Rectal smooth muscle tissue (tissue), 1 donor: ENCODE data around the gene PHACTR3.

Experiments
- H3K27ac ChIP-seq: one replicate; pipeline ENCODE4 v1.7.0; 2013; ENCODE audit warnings: low read depth, low read length, inconsistent platforms
- H3K27me3 ChIP-seq: one replicate; pipeline ENCODE4 v1.7.0; 2013; ENCODE audit warnings: low read length; ENCODE audit not compliant: control insufficient read depth, insufficient read depth
- H3K36me3 ChIP-seq: one replicate; pipeline ENCODE4 v1.7.0; 2013; ENCODE audit warnings: low read length; ENCODE audit not compliant: control insufficient read depth, insufficient read depth
- H3K4me1 ChIP-seq: one replicate; pipeline ENCODE4 v1.7.0; 2013; ENCODE audit warnings: low read length; ENCODE audit not compliant: control insufficient read depth, insufficient read depth
- H3K4me3 ChIP-seq: one replicate; pipeline ENCODE4 v1.7.0; 2013; ENCODE audit warnings: low read length
- H3K9ac ChIP-seq: one replicate; pipeline ENCODE4 v1.7.0; 2013; ENCODE audit warnings: low read length

Gene PHACTR3

GRCh38 chr20:59809630-59810448 is 205.5 kb downstream of the PHACTR3 start:
- H3K4me3 ChIP-seq = no peak overlapping the region
- H3K27me3 ChIP-seq = no peaks in the 10 kb centered on the region
- no peaks in the 10 kb centered on the region for H3K4me1 ChIP-seq
- H3K27ac ChIP-seq = no peak overlapping the region
- no peaks in the 10 kb centered on the region for H3K36me3 ChIP-seq
- H3K9ac ChIP-seq = no peak overlapping the region

- no peak overlapping the region for H3K9ac ChIP-seq
- no peaks in the 10 kb centered on the region for H3K36me3 ChIP-seq
- no peak overlapping the region for H3K4me3 ChIP-seq
- no peak overlapping the region for H3K27ac ChIP-seq
- no peaks in the 10 kb centered on the region for H3K4me1 ChIP-seq
- H3K27me3 ChIP-seq = no peaks in the 10 kb centered on the region
Observed at GRCh38 chr20:59810449-59811187, 206.3 kb downstream of the PHACTR3 start.

DNA sequence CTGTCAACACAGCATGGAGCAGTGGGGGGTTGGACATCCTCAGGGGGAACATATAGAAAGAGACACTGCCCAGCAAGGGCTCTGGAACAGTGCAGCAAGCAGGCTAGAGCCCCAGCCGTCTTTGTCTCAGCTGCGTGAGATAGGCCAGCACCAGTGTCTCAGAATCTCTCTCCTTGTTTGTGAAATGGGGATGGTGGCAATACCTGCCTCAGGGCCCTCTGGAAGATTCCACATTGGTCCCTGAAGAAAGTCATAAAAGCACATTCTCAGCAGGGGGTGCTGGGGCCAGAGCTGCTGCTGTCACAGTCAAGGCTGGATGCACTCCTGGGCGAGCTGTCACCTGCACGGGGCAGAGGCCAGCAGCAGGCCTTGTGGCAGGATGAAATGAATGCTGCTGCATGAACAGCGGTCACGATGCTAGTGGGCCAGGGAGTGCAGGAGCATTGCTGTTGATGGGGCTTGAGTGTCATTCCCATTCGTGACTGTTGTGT is 207.4 kb downstream of the PHACTR3 start:
- no peak overlapping the region for H3K27ac ChIP-seq
- no peak overlapping the region for H3K9ac ChIP-seq
- no peaks in the 10 kb centered on the region for H3K4me1 ChIP-seq
- H3K36me3 ChIP-seq = no peaks in the 10 kb centered on the region
- no peaks in the 10 kb centered on the region for H3K27me3 ChIP-seq
- H3K4me3 ChIP-seq = no peak overlapping the region

GRCh38 chr20:59812286-59813125 is 208.2 kb downstream of the PHACTR3 start:
- no peaks in the 10 kb centered on the region for H3K4me1 ChIP-seq
- no peaks in the 10 kb centered on the region for H3K36me3 ChIP-seq
- H3K4me3 ChIP-seq = no peak overlapping the region
- H3K27ac ChIP-seq = no peak overlapping the region
- H3K27me3 ChIP-seq = no peaks in the 10 kb centered on the region
- H3K9ac ChIP-seq = no peak overlapping the region

DNA sequence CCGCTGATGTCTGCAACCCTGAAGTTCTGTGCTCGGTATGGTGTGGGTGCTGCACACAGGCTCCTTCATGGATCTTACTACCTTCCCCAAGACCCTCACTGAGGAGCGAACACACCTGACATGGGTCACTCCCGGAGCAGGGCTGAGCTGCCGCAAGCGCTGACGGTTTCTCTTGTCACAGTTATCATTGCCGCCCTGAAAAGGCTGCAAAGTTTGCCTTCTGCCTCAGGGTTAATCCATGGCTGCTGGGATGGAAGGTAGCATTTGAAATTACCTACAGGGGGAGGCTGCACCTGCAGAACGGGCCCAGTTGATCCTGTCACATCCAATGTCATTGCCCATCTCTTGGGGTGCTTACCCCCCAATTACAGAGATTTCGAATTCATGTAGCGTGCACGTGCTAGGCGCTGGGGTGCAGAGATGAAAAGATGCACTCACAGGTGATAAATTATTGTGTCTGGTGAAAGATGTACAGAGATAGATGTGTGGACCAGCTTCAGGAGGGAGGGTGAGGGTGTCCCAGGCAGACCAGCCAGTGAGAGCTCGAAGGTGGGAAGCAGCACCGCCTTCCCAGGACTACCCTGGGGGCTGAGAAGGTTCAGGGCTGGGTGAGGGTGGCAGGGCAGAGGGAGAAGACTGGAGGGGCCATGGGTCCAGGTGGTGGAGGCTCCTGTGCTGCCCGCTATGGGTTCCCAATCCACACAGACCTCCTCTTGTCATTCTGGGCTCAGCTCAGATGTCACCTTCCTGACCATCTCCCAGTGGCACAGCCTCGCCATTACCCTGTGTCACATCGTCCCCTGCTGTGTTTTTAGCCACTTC is 209.0 kb downstream of the PHACTR3 start:
- no peaks in the 10 kb centered on the region for H3K36me3 ChIP-seq
- H3K27ac ChIP-seq = no peak overlapping the region
- no peaks in the 10 kb centered on the region for H3K27me3 ChIP-seq
- no peaks in the 10 kb centered on the region for H3K4me1 ChIP-seq
- H3K9ac ChIP-seq = no peak overlapping the region
- H3K4me3 ChIP-seq = no peak overlapping the region

- no peaks in the 10 kb centered on the region for H3K36me3 ChIP-seq
- no peak overlapping the region for H3K4me3 ChIP-seq
- H3K9ac ChIP-seq = no peak overlapping the region
- H3K4me1 ChIP-seq = no peaks in the 10 kb centered on the region
- H3K27ac ChIP-seq = no peak overlapping the region
- H3K27me3 ChIP-seq = no peaks in the 10 kb centered on the region
Observed at GRCh38 chr20:59813948-59814839, 209.9 kb downstream of the PHACTR3 start.

DNA sequence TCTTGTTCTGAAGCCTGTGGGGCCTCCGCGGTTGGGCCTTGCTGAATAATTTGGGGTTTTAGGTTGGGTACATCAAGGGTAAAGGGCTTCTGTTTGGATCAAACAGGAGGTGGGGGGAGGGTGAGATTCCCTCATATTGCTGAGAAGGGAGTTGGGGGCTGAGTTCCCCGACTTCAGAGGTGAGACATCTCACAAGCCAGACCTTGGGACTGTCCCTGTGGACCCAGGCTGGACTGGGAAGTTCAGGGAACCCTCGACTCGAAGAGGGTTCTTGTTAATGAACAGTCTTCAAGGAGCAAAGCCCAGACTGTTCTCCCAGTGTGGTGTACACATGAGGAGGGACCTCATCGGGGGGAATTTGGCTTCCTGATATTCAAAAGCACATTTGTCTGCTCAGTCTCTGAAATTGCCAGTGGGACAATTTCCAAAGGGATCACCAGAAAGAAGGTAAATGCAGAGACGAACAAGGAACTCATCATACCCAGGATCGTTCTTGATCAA is 210.6 kb downstream of the PHACTR3 start:
- no peak overlapping the region for H3K27ac ChIP-seq
- H3K27me3 ChIP-seq = no peaks in the 10 kb centered on the region
- no peaks in the 10 kb centered on the region for H3K4me1 ChIP-seq
- no peak overlapping the region for H3K9ac ChIP-seq
- no peaks in the 10 kb centered on the region for H3K36me3 ChIP-seq
- no peak overlapping the region for H3K4me3 ChIP-seq

- Histone ChIP-seq H3K36me3 (no peaks in the 10 kb centered on the region), H3K4me1 (peaks cover 2% of the 10 kb centered on the region), H3K27ac (no peak overlapping the region), H3K4me3 (no peak overlapping the region), H3K9ac (no peak overlapping the region), H3K27me3 (no peaks in the 10 kb centered on the region)
Observed at GRCh38 chr20:59816146-59816738, 211.9 kb downstream of the PHACTR3 start.

GRCh38 chr20:59817406-59817805 is 213.1 kb downstream of the PHACTR3 start:
- Histone ChIP-seq H3K27ac (no peak overlapping the region), H3K4me1 (peaks cover 2% of the 10 kb centered on the region), H3K4me3 (no peak overlapping the region), H3K36me3 (no peaks in the 10 kb centered on the region), H3K9ac (no peak overlapping the region), H3K27me3 (no peaks in the 10 kb centered on the region)

DNA sequence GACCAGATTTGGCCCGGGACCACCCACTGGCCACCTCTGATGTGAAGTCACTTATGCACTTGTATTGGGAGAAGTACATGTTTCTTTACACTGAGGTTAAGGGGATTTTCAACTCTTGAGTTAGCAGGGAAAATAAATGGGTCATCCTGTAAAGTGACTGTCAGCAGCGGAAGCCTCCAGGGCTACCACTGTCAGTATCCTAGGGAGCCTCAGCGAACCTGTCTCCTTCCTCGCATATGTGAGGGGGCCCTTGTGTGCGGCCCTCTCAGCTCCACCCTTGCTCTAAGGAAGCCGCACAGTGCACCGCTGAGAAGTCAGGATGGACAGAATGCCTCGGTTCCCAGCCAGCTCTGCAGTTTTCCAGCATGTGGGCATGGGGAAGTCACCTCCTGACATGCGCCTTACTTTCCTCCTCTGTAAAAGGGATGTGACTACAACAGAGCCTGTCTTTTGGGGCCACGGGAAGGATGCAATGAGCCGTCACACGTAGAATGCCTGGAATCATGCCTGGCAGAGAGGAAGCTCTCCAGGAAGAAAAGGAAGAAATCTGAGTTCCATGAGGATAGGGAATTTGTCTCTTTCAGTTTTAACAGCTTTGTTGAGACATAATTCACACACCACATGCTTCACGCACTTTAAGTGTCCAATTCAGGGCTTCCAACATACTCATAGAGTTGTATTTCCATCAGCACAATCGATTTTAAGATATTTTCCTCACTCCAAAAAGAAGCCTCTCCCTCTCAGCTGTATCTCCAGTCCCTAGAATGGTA is 213.7 kb downstream of the PHACTR3 start:
- Histone ChIP-seq H3K4me3 (no peak overlapping the region), H3K9ac (no peak overlapping the region), H3K36me3 (no peaks in the 10 kb centered on the region), H3K27ac (no peak overlapping the region), H3K27me3 (no peaks in the 10 kb centered on the region), H3K4me1 (peaks cover 2% of the 10 kb centered on the region)
